BJ (cell line): ENCODE results near the gene ARMS2. TPM values are rescaled to one million over a fixed set of nuclear protein-coding genes. Genes with fewer than 3 reads are reported as not detected.

Experiments
- CTCF ChIA-PET: fragments of 350-600 bp; formaldehyde crosslinking; extraction: SDS; loops from one replicate; lab custom pipeline; 2021; ENCODE audit warnings: antibody characterized with exemption, inconsistent platforms; lab: Yijun Ruan, JAX
- POLR2A ChIA-PET: fragments of 300-600 bp; sonication (Branson Sonifier 250); formaldehyde crosslinking; extraction: SDS; loops from one replicate; lab custom pipeline; 2021; ENCODE audit warnings: antibody characterized with exemption; lab: Charles Lee
- DNase-seq: peaks from one replicate; pipeline ENCODE4 v3.0.0-alpha.2; 2011; ENCODE audit warnings: low read depth
- H3K27me3 ChIP-seq: 2 replicates; pipeline ENCODE4 v1.6.0; 2011; ENCODE audit warnings: low read length; ENCODE audit not compliant: control insufficient read depth, insufficient read depth
- H3K36me3 ChIP-seq: 2 replicates; pipeline ENCODE4 v1.5.1; 2011; ENCODE audit warnings: low read length; ENCODE audit not compliant: control insufficient read depth, insufficient read depth
- H3K4me3 ChIP-seq: 2 replicates; pipeline ENCODE4 v1.5.1; 2011; ENCODE audit warnings: low read depth, mild to moderate bottlenecking, control low read depth, low read length
- polyA plus RNA-seq: library from polyadenylated mRNA; depleted of rRNA; stranded (reverse); fragments of >200 nt; gene quantifications from 2 replicates; pipeline ENCODE4 v1.2.3, GENCODE V29; 2011
- TF ChIP-seq, protein P1 (sequence below): IDR thresholded peaks from 2 replicates; pipeline ENCODE4 v1.5.1; 2011; ENCODE audit warnings: low read depth, mild to moderate bottlenecking, control low read depth, inconsistent platforms, low read length, moderate library complexity; ENCODE audit not compliant: insufficient read depth

ARMS2 gene
- polyA plus RNA-seq, 1 experiment, result not detected

DNA sequence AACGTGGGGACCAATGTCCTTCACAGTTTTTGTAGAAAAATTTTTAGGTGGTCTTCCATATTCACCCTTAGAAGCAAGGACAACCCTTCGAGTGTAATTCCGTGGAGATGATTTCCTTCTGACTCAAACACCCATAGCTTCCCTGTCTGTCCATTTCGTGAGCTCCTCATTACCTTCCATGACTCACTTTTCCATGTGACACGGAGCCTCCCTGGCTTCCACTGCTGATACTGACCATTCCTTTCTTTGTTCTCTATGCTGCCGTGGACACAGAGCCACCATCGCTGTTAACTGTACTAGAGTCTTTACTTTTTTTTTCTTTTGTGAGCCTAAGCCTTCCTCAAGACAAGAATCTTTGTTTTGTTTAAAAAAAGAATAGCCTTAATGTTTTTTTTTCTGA lies 12.5 kb upstream of the ARMS2 start:
- H3K4me3 ChIP-seq, result no peak overlapping the region
- no peak for DNase-seq
- H3K36me3 ChIP-seq, result no peaks in the 10 kb centered on the region
- CTCF ChIA-PET, result interaction anchor here (0.6 to 1.7 kb wide), 7 partner anchors 9 to 169 kb away, joined by 3 to 9 read pairs (median 4); no protein-coding TSS in a partner anchor
- POLR2A ChIA-PET, result interaction anchor here (0.7 kb wide), 1 partner anchor 39 kb away, joined by 3 read pairs; no protein-coding TSS in a partner anchor
- TF ChIP-seq, protein P1, sequence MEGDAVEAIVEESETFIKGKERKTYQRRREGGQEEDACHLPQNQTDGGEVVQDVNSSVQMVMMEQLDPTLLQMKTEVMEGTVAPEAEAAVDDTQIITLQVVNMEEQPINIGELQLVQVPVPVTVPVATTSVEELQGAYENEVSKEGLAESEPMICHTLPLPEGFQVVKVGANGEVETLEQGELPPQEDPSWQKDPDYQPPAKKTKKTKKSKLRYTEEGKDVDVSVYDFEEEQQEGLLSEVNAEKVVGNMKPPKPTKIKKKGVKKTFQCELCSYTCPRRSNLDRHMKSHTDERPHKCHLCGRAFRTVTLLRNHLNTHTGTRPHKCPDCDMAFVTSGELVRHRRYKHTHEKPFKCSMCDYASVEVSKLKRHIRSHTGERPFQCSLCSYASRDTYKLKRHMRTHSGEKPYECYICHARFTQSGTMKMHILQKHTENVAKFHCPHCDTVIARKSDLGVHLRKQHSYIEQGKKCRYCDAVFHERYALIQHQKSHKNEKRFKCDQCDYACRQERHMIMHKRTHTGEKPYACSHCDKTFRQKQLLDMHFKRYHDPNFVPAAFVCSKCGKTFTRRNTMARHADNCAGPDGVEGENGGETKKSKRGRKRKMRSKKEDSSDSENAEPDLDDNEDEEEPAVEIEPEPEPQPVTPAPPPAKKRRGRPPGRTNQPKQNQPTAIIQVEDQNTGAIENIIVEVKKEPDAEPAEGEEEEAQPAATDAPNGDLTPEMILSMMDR, result no peak
- no peaks in the 10 kb centered on the region for H3K27me3 ChIP-seq

DNA sequence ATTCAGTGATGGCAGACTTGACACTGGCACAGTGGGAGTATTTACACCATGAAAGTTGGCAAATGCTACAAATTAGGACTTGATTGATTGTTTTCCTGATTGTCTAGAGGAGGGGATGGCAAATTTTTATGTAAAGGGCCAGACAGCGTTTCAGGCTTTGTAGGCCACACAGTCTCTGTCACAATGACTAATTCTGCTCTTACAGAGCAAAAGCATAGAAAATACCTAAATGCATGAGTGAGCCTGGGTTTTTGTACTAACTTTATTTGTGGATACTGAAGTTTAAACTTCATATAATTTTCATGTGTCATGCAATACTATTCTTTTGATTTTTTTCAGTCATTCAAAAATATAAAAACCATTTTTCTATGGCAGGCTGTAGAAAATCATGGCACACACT lies 9.0 kb upstream of the ARMS2 start:
- ChIA-PET CTCF (interaction anchor here (1.5 kb wide), 1 partner anchor 147 kb away, joined by 3 read pairs; no protein-coding TSS in a partner anchor), POLR2A (interaction anchor here (0.5 kb wide), 1 partner anchor 9 kb away, joined by 4 read pairs; the partner anchor contains the start of gene ARMS2)
- no peak for DNase-seq
- no peak overlapping the region for H3K4me3 ChIP-seq
- H3K36me3 ChIP-seq, result no peaks in the 10 kb centered on the region
- TF ChIP-seq, protein P1, result no peak
- no peaks in the 10 kb centered on the region for H3K27me3 ChIP-seq

GRCh38 chr10:122445904-122446303 lies 8.5 kb upstream of the ARMS2 start:
- H3K4me3 ChIP-seq, result no peak overlapping the region
- no peaks in the 10 kb centered on the region for H3K36me3 ChIP-seq
- CTCF ChIA-PET, result interaction anchor here (1.6 kb wide), 1 partner anchor 103 kb away, joined by 5 read pairs; no protein-coding TSS in a partner anchor
- H3K27me3 ChIP-seq, result no peaks in the 10 kb centered on the region
- DNase-seq, result no peak
- TF ChIP-seq, protein P1, result no peak
- POLR2A ChIA-PET, result interaction anchor here (0.5 kb wide), 1 partner anchor 9 kb away, joined by 4 read pairs; the partner anchor contains the start of gene ARMS2

- ChIA-PET POLR2A (no interaction called here), CTCF (interaction anchor here (0.9 to 1.6 kb wide), 3 partner anchors 12 to 117 kb away, joined by 3 to 5 read pairs (median 3); no protein-coding TSS in a partner anchor)
- Histone ChIP-seq H3K36me3 (no peaks in the 10 kb centered on the region), H3K27me3 (no peaks in the 10 kb centered on the region), H3K4me3 (no peak overlapping the region)
- DNase-seq, result no peak
- TF ChIP-seq, protein P1, result no peak
Measured at GRCh38 chr10:122446668-122447423, 7.6 kb upstream of the ARMS2 start.

- Histone ChIP-seq H3K36me3 (no peaks in the 10 kb centered on the region), H3K4me3 (no peak overlapping the region), H3K27me3 (no peaks in the 10 kb centered on the region)
- POLR2A ChIA-PET, result no interaction called here
- no peak for DNase-seq
- CTCF ChIA-PET, result no interaction called here
- TF ChIP-seq, protein P1, result no peak
Measured at GRCh38 chr10:122448600-122448999, 5.9 kb upstream of the ARMS2 start.
